WERI-Rb-1 (cell line): ENCODE results near the gene MAML3.

Experiments
- DNase-seq: peaks from one replicate; pipeline ENCODE4 v3.0.0-alpha.2; 2020
- H3K27ac ChIP-seq: fragments of 250-450 bp; sonication (Bioruptor Pico); 2 replicates; pipeline ENCODE4 v1.5.1; 2020; ENCODE audit warnings: mild to moderate bottlenecking, moderate library complexity
- H3K27me3 ChIP-seq: fragments of 250-450 bp; sonication (Bioruptor Pico); 2 replicates; pipeline ENCODE4 v1.5.1; 2021; ENCODE audit warnings: mild to moderate bottlenecking, low read depth, moderate library complexity; ENCODE audit not compliant: insufficient read depth, severe bottlenecking
- H3K36me3 ChIP-seq: fragments of 250-450 bp; sonication (Bioruptor Pico); 2 replicates; pipeline ENCODE4 v1.5.1; 2020; ENCODE audit warnings: mild to moderate bottlenecking, moderate library complexity
- H3K4me3 ChIP-seq: 2 replicates; pipeline ENCODE4 v1.5.1; 2011; ENCODE audit warnings: low read depth, mild to moderate bottlenecking, control low read depth, low read length
- H3K9me3 ChIP-seq: fragments of 250-450 bp; sonication (Bioruptor Pico); 2 replicates; pipeline ENCODE4 v1.5.1; 2021; ENCODE audit warnings: mild to moderate bottlenecking, moderate library complexity; ENCODE audit not compliant: severe bottlenecking
- TF ChIP-seq, protein P1 (sequence below): IDR thresholded peaks from 2 replicates; pipeline ENCODE4 v1.5.1; 2011; ENCODE audit warnings: low read depth, mild to moderate bottlenecking, control low read depth, inconsistent platforms, low read length

MAML3 gene

DNA sequence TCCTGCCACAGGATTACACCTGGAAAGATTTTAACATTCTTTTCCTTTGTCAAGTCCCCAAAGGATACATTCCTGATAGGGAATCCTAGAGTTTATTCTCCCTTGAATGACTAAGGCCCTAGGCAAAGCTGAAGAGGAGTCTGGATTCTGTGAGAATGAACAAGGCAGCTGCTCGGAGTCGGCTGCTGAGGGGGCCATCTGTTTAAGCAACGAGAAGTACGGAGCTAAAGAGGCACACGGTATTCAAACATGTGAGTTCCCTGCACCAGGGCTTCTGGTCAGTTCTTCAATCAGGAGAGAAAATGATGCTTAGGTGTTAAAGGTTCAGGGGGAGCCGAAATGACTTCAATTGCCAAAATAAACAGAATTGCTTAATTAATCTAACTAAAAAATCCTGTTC is 390.8 kb downstream of the MAML3 start:
- Histone ChIP-seq H3K27me3 (no peaks in the 10 kb centered on the region), H3K36me3 (no peaks in the 10 kb centered on the region; the same call in 1 of the 2 replicates), H3K4me3 (no peak overlapping the region), H3K9me3 (no peaks in the 10 kb centered on the region), H3K27ac (0 out of 2 replicates have a peak overlapping the region, but pooled peaks have one; percentile 1)
- TF ChIP-seq, protein P1, sequence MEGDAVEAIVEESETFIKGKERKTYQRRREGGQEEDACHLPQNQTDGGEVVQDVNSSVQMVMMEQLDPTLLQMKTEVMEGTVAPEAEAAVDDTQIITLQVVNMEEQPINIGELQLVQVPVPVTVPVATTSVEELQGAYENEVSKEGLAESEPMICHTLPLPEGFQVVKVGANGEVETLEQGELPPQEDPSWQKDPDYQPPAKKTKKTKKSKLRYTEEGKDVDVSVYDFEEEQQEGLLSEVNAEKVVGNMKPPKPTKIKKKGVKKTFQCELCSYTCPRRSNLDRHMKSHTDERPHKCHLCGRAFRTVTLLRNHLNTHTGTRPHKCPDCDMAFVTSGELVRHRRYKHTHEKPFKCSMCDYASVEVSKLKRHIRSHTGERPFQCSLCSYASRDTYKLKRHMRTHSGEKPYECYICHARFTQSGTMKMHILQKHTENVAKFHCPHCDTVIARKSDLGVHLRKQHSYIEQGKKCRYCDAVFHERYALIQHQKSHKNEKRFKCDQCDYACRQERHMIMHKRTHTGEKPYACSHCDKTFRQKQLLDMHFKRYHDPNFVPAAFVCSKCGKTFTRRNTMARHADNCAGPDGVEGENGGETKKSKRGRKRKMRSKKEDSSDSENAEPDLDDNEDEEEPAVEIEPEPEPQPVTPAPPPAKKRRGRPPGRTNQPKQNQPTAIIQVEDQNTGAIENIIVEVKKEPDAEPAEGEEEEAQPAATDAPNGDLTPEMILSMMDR: no peak
- DNase-seq: peak; percentile 55

GRCh38 chr4:139762720-139763119 is 391.3 kb downstream of the MAML3 start:
- TF ChIP-seq, protein P1: no peak

DNA sequence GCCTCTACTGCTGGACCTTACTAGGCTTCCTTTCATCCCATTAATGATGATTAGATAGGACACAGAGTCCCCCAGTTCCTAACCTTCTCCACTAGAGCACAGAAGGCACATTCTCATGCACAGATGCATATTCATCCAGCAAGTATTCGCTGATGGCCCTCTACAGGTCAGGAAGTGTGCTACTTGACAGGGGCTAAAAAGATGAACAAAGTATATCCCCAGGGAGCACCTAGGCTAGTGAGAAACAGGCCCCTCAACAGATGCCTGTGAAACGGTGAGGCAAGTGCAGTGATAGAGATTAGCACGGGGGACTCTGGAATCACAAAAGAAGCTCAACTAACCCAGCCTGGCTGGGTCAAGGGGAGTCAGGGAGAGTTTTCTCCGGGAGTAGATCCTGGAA is 392.5 kb downstream of the MAML3 start:
- no peaks in the 10 kb centered on the region for H3K9me3 ChIP-seq
- DNase-seq: peak; percentile 77

More at GRCh38 chr4:139762720-139763119, 391.3 kb downstream of the MAML3 start:
- Histone ChIP-seq H3K27ac (no peak overlapping the region), H3K4me3 (no peak overlapping the region), H3K27me3 (no peaks in the 10 kb centered on the region), H3K36me3 (no peaks in the 10 kb centered on the region; the same call in 1 of the 2 replicates), H3K9me3 (no peaks in the 10 kb centered on the region)
- DNase-seq: no peak

DNA sequence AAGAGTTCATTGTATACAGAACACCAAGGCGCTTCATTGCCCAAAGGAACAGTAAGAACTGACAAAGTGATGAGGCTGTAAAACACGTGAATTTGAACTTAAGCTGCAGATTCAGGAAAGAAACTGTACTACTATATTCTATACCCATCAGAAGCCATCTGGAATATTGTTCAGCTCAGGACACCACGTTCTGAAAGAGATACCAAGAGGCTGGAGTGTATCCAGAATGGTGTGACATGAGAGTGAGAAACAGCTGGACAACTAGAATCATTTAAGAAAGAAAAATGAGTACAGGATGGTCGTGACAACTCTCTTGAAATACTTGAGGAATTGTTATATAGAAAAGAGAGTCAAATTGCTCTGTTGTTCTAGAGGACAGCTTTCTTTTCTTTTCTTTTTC is 393.4 kb downstream of the MAML3 start:
- H3K36me3 ChIP-seq: no peaks in the 10 kb centered on the region
- no peak overlapping the region for H3K4me3 ChIP-seq
- H3K27ac ChIP-seq: no peak overlapping the region
- no peaks in the 10 kb centered on the region for H3K27me3 ChIP-seq
- H3K9me3 ChIP-seq: no peaks in the 10 kb centered on the region
- TF ChIP-seq, protein P1: no peak
- DNase-seq: no peak

More for the DNA sequence above, 392.5 kb downstream of the MAML3 start:
- TF ChIP-seq, protein P1: peak; percentile 82
- H3K4me3 ChIP-seq: no peak overlapping the region
- no peaks in the 10 kb centered on the region for H3K36me3 ChIP-seq
- peak overlapping the region; percentile 41 for H3K27ac ChIP-seq
- H3K27me3 ChIP-seq: no peaks in the 10 kb centered on the region

GRCh38 chr4:139759097-139759496 is 394.9 kb downstream of the MAML3 start:
- no peaks in the 10 kb centered on the region for H3K9me3 ChIP-seq

More at GRCh38 chr4:139759097-139759496, 394.9 kb downstream of the MAML3 start:
- Histone ChIP-seq H3K4me3 (no peak overlapping the region), H3K36me3 (no peaks in the 10 kb centered on the region), H3K27ac (no peak overlapping the region), H3K27me3 (no peaks in the 10 kb centered on the region)
- DNase-seq: no peak
- TF ChIP-seq, protein P1: no peak
